Measurements from ENCODE around the gene CKMT2.

GRCh38 chr5:81286059-81286617, 53.0 kb downstream of the CKMT2 start:
- TF ChIP-seq EZH2 (IDR thresholded peaks at IDR 0.05; ENCODE audit: low read length, unreplicated experiment) (no peak), CTCF (conservative IDR thresholded peaks at IDR 0.05; ENCODE audit: low read depth, low read length) (no peak)
